ENCODE results near the gene KMT5B.

DNA sequence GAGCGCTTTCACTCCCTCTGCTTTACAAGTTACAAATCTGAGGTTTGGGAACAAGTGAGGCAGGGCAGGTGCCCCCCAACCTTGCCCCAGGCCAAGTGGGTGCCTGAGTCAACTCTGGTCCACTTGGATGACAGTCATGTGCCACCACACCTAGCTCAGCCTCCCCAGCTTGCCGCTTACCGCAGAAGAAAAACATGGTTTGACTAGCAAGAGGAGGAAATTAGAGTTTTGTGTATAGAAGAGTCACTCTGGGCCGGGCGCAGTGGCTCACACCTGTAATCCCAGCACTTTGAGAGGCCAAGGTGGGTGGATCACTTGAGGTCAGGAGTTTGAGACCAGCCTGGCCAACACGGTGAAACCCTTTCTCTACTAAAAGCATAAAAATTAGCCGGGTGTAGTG, 64.2 kb downstream of the KMT5B start:
- TF ChIP-seq POLR2AphosphoS5 (IDR thresholded peaks at IDR 0.05; ENCODE audit: low read length) (no peak), ASH2L (IDR thresholded peaks at IDR 0.05; ENCODE audit: borderline replicate concordance, low read depth) (no peak), KDM1A (IDR thresholded peaks at IDR 0.05; ENCODE audit: borderline replicate concordance) (no peak), YY1 (IDR thresholded peaks at IDR 0.05; ENCODE audit: low read depth, low read length) (no peak), POLR2A (IDR thresholded peaks at IDR 0.05; ENCODE audit: low read depth, low read length) (no peak), JUNB (IDR thresholded peaks at IDR 0.05) (no peak)
- TF ChIP-seq, protein P1, sequence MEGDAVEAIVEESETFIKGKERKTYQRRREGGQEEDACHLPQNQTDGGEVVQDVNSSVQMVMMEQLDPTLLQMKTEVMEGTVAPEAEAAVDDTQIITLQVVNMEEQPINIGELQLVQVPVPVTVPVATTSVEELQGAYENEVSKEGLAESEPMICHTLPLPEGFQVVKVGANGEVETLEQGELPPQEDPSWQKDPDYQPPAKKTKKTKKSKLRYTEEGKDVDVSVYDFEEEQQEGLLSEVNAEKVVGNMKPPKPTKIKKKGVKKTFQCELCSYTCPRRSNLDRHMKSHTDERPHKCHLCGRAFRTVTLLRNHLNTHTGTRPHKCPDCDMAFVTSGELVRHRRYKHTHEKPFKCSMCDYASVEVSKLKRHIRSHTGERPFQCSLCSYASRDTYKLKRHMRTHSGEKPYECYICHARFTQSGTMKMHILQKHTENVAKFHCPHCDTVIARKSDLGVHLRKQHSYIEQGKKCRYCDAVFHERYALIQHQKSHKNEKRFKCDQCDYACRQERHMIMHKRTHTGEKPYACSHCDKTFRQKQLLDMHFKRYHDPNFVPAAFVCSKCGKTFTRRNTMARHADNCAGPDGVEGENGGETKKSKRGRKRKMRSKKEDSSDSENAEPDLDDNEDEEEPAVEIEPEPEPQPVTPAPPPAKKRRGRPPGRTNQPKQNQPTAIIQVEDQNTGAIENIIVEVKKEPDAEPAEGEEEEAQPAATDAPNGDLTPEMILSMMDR (IDR thresholded peaks at IDR 0.05 in 2 of 3, conservative IDR thresholded peaks at IDR 0.05 in 1 of 3; ENCODE audit: control insufficient read depth in 2 of 3, extremely low read depth in 1 of 3, insufficient read depth in 1 of 3, low read depth in 3 of 3, low read length in 3 of 3) = no peak
